SK-N-SH (cell line): ENCODE data around the gene NR1H2. TPM values are rescaled to one million over a fixed set of nuclear protein-coding genes. Genes with fewer than 3 reads are reported as not detected.

Experiments
- CTCF ChIA-PET: fragments of 300-600, 350-600 bp; formaldehyde crosslinking; extraction: SDS; loops from one replicate; lab custom pipeline; 2021; lab: Yijun Ruan, JAX
- POLR2A ChIA-PET: fragments of 350-600 bp; sonication (Branson Sonifier 250); formaldehyde crosslinking; extraction: SDS; loops from one replicate; lab custom pipeline; 2020; ENCODE audit warnings: antibody characterized with exemption, inconsistent platforms; lab: Yijun Ruan, JAX
- DNase-seq: peaks from one replicate; pipeline ENCODE4 v3.0.0; 2012
- H2AFZ ChIP-seq: fragments of 200-600 bp; sonication (generic); 2 replicates; pipeline ENCODE4 v1.8.1; 2016; ENCODE audit warnings: antibody characterized with exemption, mild to moderate bottlenecking, low read depth
- H3F3A ChIP-seq: fragments of 200-600 bp; sonication (generic); replicated peaks from 2 replicates; pipeline ENCODE3; 2016; ENCODE audit warnings: antibody characterized with exemption, mild to moderate bottlenecking; ENCODE audit not compliant: insufficient read depth
- H3K27ac ChIP-seq, 2 experiments: fragments of 200-500 bp in 1 of 2; fragments of 200-600 bp in 1 of 2; sonication (Bioruptor generic) in 1 of 2; sonication (generic), shearing (Covaris generic) in 1 of 2; 2 replicates each; pipeline versions ENCODE4 v1.5.1 to v1.6.1; 2014 to 2016; ENCODE audit warnings: low read depth in 2 of 2, inconsistent platforms in 1 of 2, low read length in 1 of 2, mild to moderate bottlenecking in 1 of 2, mixed read lengths in 1 of 2
- H3K27me3 ChIP-seq: fragments of 200-600 bp; sonication (generic), shearing (Covaris generic); 2 replicates; pipeline ENCODE4 v1.6.1; 2016; ENCODE audit warnings: mixed run types; ENCODE audit not compliant: insufficient read depth
- H3K36me3 ChIP-seq, 2 experiments: fragments of 200-500 bp in 1 of 2; fragments of 200-600 bp in 1 of 2; sonication (Bioruptor generic) in 1 of 2; sonication (generic) in 1 of 2; replicated peaks in 1 of 2; 2 replicates each; pipeline versions ENCODE3 to v1.5.1; 2014 to 2016; ENCODE audit warnings: low read length in 1 of 2, mild to moderate bottlenecking in 1 of 2; ENCODE audit not compliant: insufficient read depth in 2 of 2, control insufficient read depth in 1 of 2
- H3K4me1 ChIP-seq, 2 experiments: fragments of 200-500 bp in 1 of 2; fragments of 200-600 bp in 1 of 2; sonication (Bioruptor generic) in 1 of 2; sonication (generic), shearing (Covaris generic) in 1 of 2; 2 replicates each; pipeline versions ENCODE4 v1.5.1 to v1.6.1; 2014 to 2016; ENCODE audit warnings: low read depth in 1 of 2, low read length in 1 of 2, mixed run types in 1 of 2; ENCODE audit not compliant: insufficient read depth in 2 of 2, control insufficient read depth in 1 of 2
- H3K4me2 ChIP-seq: fragments of 200-600 bp; sonication (generic), shearing (Covaris generic); 2 replicates; pipeline ENCODE4 v1.6.1; 2017; ENCODE audit warnings: mixed run types
- H3K4me3 ChIP-seq, 2 experiments: fragments of 200-500 bp in 1 of 2; fragments of 200-600 bp in 1 of 2; sonication (Bioruptor generic) in 1 of 2; sonication (generic), shearing (Covaris generic) in 1 of 2; 2 replicates each; pipeline versions ENCODE4 v1.5.1 to v1.8.1; 2014 to 2016; ENCODE audit warnings: low read depth in 2 of 2, inconsistent platforms in 1 of 2, low read length in 1 of 2, mild to moderate bottlenecking in 1 of 2, mixed read lengths in 1 of 2, moderate library complexity in 1 of 2
- H3K79me2 ChIP-seq: fragments of 200-600 bp; sonication (generic); 2 replicates; pipeline ENCODE4 v1.8.1; 2017; ENCODE audit warnings: mild to moderate bottlenecking; ENCODE audit not compliant: insufficient read depth
- H3K9ac ChIP-seq: fragments of 200-600 bp; sonication (generic); 2 replicates; pipeline ENCODE4 v1.6.1; 2017; ENCODE audit warnings: mixed run types
- H3K9me2 ChIP-seq: fragments of 200-600 bp; sonication (generic); 2 replicates; pipeline ENCODE4 v1.6.1; 2017; ENCODE audit warnings: mixed run types
- H3K9me3 ChIP-seq: fragments of 200-600 bp; sonication (generic); 2 replicates; pipeline ENCODE4 v1.6.1; 2017; ENCODE audit warnings: mixed run types, mild to moderate bottlenecking, moderate library complexity
- H4K20me1 ChIP-seq: fragments of 200-600 bp; sonication (generic); 2 replicates; pipeline ENCODE4 v1.6.1; 2017; ENCODE audit warnings: mild to moderate bottlenecking, mixed run types; ENCODE audit not compliant: insufficient read depth
- FOXJ3 ChIP-seq: sonication (generic); formaldehyde crosslinking; IDR thresholded peaks from 2 replicates; pipeline ENCODE4 v1.5.1; 2020; ENCODE audit warnings: mild to moderate bottlenecking, missing genetic modification reagents
- FOXM1 ChIP-seq: IDR thresholded peaks from 2 replicates; pipeline ENCODE4 v1.4.0; 2012; ENCODE audit warnings: low read depth, mild to moderate bottlenecking
- NRF1 ChIP-seq: IDR thresholded peaks from 2 replicates; pipeline ENCODE4 v1.6.1; 2012; ENCODE audit warnings: low read depth, mild to moderate bottlenecking, low read length
- RAD21 ChIP-seq: IDR thresholded peaks from 2 replicates; pipeline ENCODE4 v1.6.1; 2012; ENCODE audit warnings: mild to moderate bottlenecking, low read length
- SMC3 ChIP-seq: IDR thresholded peaks from 2 replicates; pipeline ENCODE4 v1.6.1; 2012; ENCODE audit warnings: low read depth, low read length, improper control_type of control experiment
- TAF1 ChIP-seq: IDR thresholded peaks from 2 replicates; pipeline ENCODE4 v1.6.1; 2012; ENCODE audit warnings: low read depth, mild to moderate bottlenecking, low read length, moderate library complexity, borderline replicate concordance
- USF2 ChIP-seq: fragments of 150-350 bp; IDR thresholded peaks from 2 replicates; pipeline ENCODE4 v1.6.1; 2017; ENCODE audit warnings: antibody characterized with exemption, low read length, low read depth, borderline replicate concordance
- WGBS: methylation state at CpG from one replicate; pipeline ENCODE4 v1.1.6; 2017; ENCODE audit warnings: low lambda C conversion rate; 5-methylcytosine and 5-hydroxymethylcytosine counted together
- polyA plus RNA-seq, 3 experiments: library from polyadenylated mRNA; depleted of rRNA; stranded (reverse); fragments of >200 nt; gene quantifications; 2 replicates each; pipeline ENCODE4 v1.2.3, GENCODE V29; 2012
- TF ChIP-seq, protein P1 (sequence below): IDR thresholded peaks from 2 replicates; pipeline ENCODE4 v1.6.1; 2012; ENCODE audit warnings: mild to moderate bottlenecking, low read depth, low read length, moderate library complexity
- TF ChIP-seq, protein P2 (sequence below): IDR thresholded peaks from 2 replicates; pipeline ENCODE4 v1.4.0; 2012; ENCODE audit warnings: low read depth

NR1H2 gene
- polyA plus RNA-seq, 1 of the 3 experiments (the other 2 are of a cell fraction), result 108 TPM

DNA sequence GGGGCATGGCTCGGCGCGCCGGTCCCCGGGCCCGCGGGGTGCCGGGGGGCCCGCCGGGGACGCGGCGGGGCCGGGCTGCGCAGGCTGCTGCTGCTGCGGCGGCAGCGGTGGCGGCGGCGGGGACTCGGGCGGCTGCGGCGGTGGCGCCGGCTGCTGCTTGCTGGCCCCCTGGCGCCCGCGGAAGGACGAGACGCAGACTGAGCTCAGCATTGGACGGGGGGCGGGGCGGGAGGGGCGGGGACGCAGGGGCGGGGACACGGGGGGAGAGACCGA, 47.4 kb upstream of the NR1H2 start:
- CTCF ChIA-PET, result interaction anchor here (0.7 to 2.1 kb wide), 11 partner anchors 10 to 281 kb away, joined by 3 to 17 read pairs (median 7); no protein-coding TSS in a partner anchor
- peak overlapping the region in 1 of 2 experiments; percentile 45; a peak in 2 of 4 replicates for H3K4me3 ChIP-seq

More for the DNA sequence above, 47.4 kb upstream of the NR1H2 start:
- 3% methylated on average over 20 of the region's 40 CpGs for WGBS
- TF ChIP-seq SMC3 (0 out of 2 replicates have a peak, but pooled peaks have one; percentile 2), FOXJ3 (CRISPR knock-in tag) (no peak), RAD21 (no peak), TAF1 (peak; percentile 34; the same call in 1 of the 2 replicates), USF2 (no peak), NRF1 (peak; percentile 22; the same call in 1 of the 2 replicates), FOXM1 (no peak)
- TF ChIP-seq, protein P1, sequence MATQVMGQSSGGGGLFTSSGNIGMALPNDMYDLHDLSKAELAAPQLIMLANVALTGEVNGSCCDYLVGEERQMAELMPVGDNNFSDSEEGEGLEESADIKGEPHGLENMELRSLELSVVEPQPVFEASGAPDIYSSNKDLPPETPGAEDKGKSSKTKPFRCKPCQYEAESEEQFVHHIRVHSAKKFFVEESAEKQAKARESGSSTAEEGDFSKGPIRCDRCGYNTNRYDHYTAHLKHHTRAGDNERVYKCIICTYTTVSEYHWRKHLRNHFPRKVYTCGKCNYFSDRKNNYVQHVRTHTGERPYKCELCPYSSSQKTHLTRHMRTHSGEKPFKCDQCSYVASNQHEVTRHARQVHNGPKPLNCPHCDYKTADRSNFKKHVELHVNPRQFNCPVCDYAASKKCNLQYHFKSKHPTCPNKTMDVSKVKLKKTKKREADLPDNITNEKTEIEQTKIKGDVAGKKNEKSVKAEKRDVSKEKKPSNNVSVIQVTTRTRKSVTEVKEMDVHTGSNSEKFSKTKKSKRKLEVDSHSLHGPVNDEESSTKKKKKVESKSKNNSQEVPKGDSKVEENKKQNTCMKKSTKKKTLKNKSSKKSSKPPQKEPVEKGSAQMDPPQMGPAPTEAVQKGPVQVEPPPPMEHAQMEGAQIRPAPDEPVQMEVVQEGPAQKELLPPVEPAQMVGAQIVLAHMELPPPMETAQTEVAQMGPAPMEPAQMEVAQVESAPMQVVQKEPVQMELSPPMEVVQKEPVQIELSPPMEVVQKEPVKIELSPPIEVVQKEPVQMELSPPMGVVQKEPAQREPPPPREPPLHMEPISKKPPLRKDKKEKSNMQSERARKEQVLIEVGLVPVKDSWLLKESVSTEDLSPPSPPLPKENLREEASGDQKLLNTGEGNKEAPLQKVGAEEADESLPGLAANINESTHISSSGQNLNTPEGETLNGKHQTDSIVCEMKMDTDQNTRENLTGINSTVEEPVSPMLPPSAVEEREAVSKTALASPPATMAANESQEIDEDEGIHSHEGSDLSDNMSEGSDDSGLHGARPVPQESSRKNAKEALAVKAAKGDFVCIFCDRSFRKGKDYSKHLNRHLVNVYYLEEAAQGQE, result no peak
- TF ChIP-seq, protein P2, sequence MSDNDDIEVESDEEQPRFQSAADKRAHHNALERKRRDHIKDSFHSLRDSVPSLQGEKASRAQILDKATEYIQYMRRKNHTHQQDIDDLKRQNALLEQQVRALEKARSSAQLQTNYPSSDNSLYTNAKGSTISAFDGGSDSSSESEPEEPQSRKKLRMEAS, result no peak
- TF ChIP-seq, all 33 proteins: peak for 3
- Histone ChIP-seq H3K9me2 (no peaks in the 10 kb centered on the region), H3K27ac (peak overlapping the region in 1 of 2 experiments; percentile 63; a peak in 1 of 4 replicates), H4K20me1 (0 out of 2 replicates have a peak, but pooled peaks cover 3% of the 10 kb centered on the region), H3K36me3 (no peaks in the 10 kb centered on the region), H3K27me3 (peaks cover 16% of the 10 kb centered on the region; the same call in 1 of the 2 replicates), H3K4me1 (peaks cover 7 to 51% of the 10 kb centered on the region in 2 experiments; a peak in 2 of 4 replicates), H3K9me3 (no peaks in the 10 kb centered on the region), H3K4me2 (no peak overlapping the region), H3K9ac (no peak overlapping the region), H3K79me2 (no peaks in the 10 kb centered on the region), H2AFZ (no peak overlapping the region), H3F3A (peaks cover 9% of the 10 kb centered on the region)
- POLR2A ChIA-PET, result interaction anchor here (0.8 to 1.0 kb wide), 2 partner anchors 13 to 17 kb away, joined by 3 to 9 read pairs; no protein-coding TSS in a partner anchor
- DNase-seq, result no peak
